ENCODE data around the gene CHD9.

The CHD9 gene

GRCh38 chr16:53156516-53156915 lies 101.7 kb downstream of the CHD9 start:
- no peak for ATAC-seq

GRCh38 chr16:53159781-53160436 lies 105.1 kb downstream of the CHD9 start:
- peak; percentile 87 for ATAC-seq
- no peak for TF ChIP-seq ESRRG (CRISPR knock-in tag; IDR thresholded peaks at IDR 0.05)
- no peak for TF ChIP-seq ZFP3 (CRISPR knock-in tag; IDR thresholded peaks at IDR 0.05)
- TF ChIP-seq SNAI2 (CRISPR knock-in tag; IDR thresholded peaks at IDR 0.05): no peak
- TF ChIP-seq ZFP30 (CRISPR knock-in tag; IDR thresholded peaks at IDR 0.05): no peak
- no peak for TF ChIP-seq GLIS3 (CRISPR knock-in tag; IDR thresholded peaks at IDR 0.05)
- TF ChIP-seq ZNF565 (CRISPR knock-in tag; conservative IDR thresholded peaks at IDR 0.05; ENCODE audit: low read depth): no peak
- no peak for TF ChIP-seq CSDC2 (CRISPR knock-in tag; IDR thresholded peaks at IDR 0.05)
- no peak for TF ChIP-seq ISL1 (CRISPR knock-in tag; IDR thresholded peaks at IDR 0.05)
- TF ChIP-seq TCF4 (CRISPR knock-in tag; IDR thresholded peaks at IDR 0.05; ENCODE audit: borderline replicate concordance): no peak
- no peak for TF ChIP-seq ARNTL (CRISPR knock-in tag; IDR thresholded peaks at IDR 0.05; ENCODE audit: borderline replicate concordance, low read depth)
- TF ChIP-seq CREB5 (CRISPR knock-in tag; IDR thresholded peaks at IDR 0.05; ENCODE audit: low read depth): no peak
- no peak for TF ChIP-seq ZNF8 (CRISPR knock-in tag; IDR thresholded peaks at IDR 0.05)
- no peak for TF ChIP-seq ZC3H10 (CRISPR knock-in tag; IDR thresholded peaks at IDR 0.05)
- TF ChIP-seq POU6F1 (CRISPR knock-in tag; IDR thresholded peaks at IDR 0.05; ENCODE audit: borderline replicate concordance, low read depth): no peak
- no peak for TF ChIP-seq PPARA (CRISPR knock-in tag; IDR thresholded peaks at IDR 0.05; ENCODE audit: borderline replicate concordance)

More at GRCh38 chr16:53156516-53156915, 101.7 kb downstream of the CHD9 start:
- TF ChIP-seq PPARA (CRISPR knock-in tag; IDR thresholded peaks at IDR 0.05; ENCODE audit: borderline replicate concordance) (no peak), BACH2 (CRISPR knock-in tag; IDR thresholded peaks at IDR 0.05; ENCODE audit: borderline replicate concordance) (no peak), CSDC2 (CRISPR knock-in tag; IDR thresholded peaks at IDR 0.05) (no peak), POU6F1 (CRISPR knock-in tag; IDR thresholded peaks at IDR 0.05; ENCODE audit: borderline replicate concordance, low read depth) (no peak), GLIS3 (CRISPR knock-in tag; IDR thresholded peaks at IDR 0.05) (no peak), TOX (CRISPR knock-in tag; IDR thresholded peaks at IDR 0.05; ENCODE audit: borderline replicate concordance) (no peak), ZNF70 (CRISPR knock-in tag; IDR thresholded peaks at IDR 0.05) (no peak), ZNF8 (CRISPR knock-in tag; IDR thresholded peaks at IDR 0.05) (no peak), OSR1 (CRISPR knock-in tag; IDR thresholded peaks at IDR 0.05) (no peak), ISL1 (CRISPR knock-in tag; IDR thresholded peaks at IDR 0.05) (no peak), SNAI2 (CRISPR knock-in tag; IDR thresholded peaks at IDR 0.05) (no peak), RARB (CRISPR knock-in tag; IDR thresholded peaks at IDR 0.05) (no peak), TSHZ2 (CRISPR knock-in tag; IDR thresholded peaks at IDR 0.05) (no peak), ARNTL (CRISPR knock-in tag; IDR thresholded peaks at IDR 0.05; ENCODE audit: borderline replicate concordance, low read depth) (no peak), ZC3H10 (CRISPR knock-in tag; IDR thresholded peaks at IDR 0.05) (no peak), TCF4 (CRISPR knock-in tag; IDR thresholded peaks at IDR 0.05; ENCODE audit: borderline replicate concordance) (no peak), PATZ1 (CRISPR knock-in tag; IDR thresholded peaks at IDR 0.05; ENCODE audit: borderline replicate concordance) (no peak), ZFP3 (CRISPR knock-in tag; IDR thresholded peaks at IDR 0.05) (no peak), ZFP30 (CRISPR knock-in tag; IDR thresholded peaks at IDR 0.05) (no peak)

Measured in SK-N-SH treated with all-trans-retinoic acid at 6 μM for 48 hours (cell line).